ENCODE results near the gene GREB1.

- no peak for TF ChIP-seq CTCF (IDR thresholded peaks at IDR 0.05; ENCODE audit: insufficient read depth, low read length, poor library complexity, severe bottlenecking)
- no peak for TF ChIP-seq EZH2phosphoT487 (conservative IDR thresholded peaks at IDR 0.05; ENCODE audit: low read length)
Observed at GRCh38 chr2:11646530-11646929, 112.7 kb downstream of the GREB1 start.
